AG08396 (cell line): ENCODE measurements around the gene SAG.
"Not testable (repeated sequence)": the region's sequence is repeated elsewhere in the genome, so short reads cannot be mapped to it uniquely, and the experiment has no call there.

Source experiments
- DNase-seq: peaks from one replicate; pipeline ENCODE4 v3.0.0; 2012; ENCODE audit warnings: low spot score, mixed read lengths

SAG gene

DNA sequence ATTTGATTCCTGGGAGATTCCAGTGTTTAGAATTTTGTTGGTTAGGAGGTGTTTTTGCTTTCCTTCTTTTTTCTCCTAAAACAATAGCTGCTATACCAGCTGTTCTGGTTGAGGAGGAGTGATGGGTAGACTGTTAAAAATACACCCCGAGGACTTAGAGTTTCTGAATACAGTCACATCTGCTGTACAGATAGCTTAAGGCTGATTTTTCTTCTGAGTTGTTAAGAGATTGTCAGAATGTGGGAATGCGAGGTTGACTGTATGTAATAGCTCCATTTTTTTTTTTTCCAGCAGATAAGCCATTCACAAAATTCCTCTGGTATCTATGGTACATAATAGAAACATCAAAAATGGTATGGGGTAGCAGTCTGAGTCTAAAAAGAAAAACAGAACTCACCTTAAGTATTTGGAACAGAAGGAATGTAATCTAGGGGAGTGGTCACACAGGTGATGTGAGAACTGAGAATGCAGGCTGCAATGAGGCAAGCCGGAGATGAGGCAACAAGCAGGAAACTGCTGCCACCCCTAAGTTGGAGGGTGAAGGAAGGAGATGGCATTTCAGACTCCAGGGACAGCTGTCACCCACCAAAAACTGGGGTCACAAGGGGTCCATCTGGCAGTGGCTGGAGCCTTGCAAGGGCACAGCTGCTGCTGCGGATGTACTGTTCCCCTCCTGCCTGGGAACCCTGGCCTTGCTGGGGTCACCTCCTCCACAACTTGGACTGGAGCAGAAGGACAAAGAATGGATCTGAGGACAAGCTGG is 49.1 kb downstream of the SAG start:
- DNase-seq, result no peak

- no peak for DNase-seq
Measured at GRCh38 chr2:233358335-233358734, 50.7 kb downstream of the SAG start.

- no peak for DNase-seq
Measured at GRCh38 chr2:233358947-233359346, 51.3 kb downstream of the SAG start.

DNA sequence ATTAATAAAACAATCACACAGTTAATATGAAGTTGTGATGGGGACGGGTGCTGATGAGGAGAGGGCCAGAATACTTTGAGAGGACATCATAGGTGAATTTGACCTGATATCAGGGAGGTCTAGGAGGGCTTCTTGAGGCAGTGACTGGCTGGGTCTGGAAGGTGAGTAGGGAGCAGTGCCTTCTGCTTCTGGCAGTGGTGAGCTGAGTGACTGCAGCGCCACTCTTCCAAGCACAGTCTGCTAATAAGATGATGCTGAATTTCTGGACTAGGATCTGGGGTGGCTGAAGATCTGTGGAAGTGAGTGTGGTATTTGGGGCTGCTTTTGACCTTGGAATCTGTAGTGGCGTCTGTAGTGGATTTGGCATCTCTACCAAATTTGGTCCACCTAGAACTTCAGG is 52.2 kb downstream of the SAG start:
- DNase-seq, result no peak

GRCh38 chr2:233360771-233361176 is 53.2 kb downstream of the SAG start:
- DNase-seq, result no peak

DNA sequence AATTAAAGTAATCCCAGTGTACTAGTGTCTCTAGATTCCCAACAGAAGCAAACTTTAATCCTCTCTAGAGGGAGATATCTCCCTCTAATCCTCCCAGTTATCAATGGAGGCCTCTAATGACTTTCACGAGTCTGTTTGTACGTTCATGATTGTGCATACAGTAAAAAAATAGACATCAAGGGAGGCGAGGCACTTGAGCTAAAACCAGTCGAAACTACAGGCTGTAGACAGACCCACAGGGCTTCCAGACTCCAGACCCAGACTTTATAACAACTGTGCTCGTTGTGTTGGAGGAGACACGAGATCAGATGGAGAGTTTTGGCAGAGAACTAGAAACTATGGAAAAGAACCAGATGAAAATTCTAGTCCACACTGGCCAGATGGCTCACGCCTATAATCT is 53.7 kb downstream of the SAG start:
- no peak for DNase-seq

- no peak for DNase-seq
Measured at GRCh38 chr2:233362742-233363141, 55.1 kb downstream of the SAG start.

DNA sequence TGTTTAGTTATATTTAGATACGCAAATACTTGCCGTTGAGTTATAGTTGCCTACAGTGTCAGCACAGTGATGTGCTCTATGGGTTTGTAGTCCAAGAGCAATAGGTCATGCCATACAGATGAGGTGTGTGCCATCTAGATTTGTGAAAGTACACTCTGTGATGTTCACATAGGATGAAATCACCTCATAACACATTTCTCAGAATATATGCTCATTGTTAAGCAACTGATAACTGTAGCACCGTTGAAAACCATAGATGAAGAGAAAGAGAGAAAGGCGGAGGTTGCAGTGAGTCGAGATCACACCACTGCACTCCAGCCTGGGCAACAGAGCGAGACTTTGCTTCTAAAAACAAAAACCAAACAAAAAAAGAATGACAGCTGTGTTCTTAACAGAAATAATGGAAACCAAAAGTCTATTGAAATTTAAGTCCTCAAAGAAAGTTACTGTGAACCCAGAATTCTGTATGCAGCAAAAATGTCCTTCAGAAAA is 56.2 kb downstream of the SAG start:
- DNase-seq, result no peak

DNA sequence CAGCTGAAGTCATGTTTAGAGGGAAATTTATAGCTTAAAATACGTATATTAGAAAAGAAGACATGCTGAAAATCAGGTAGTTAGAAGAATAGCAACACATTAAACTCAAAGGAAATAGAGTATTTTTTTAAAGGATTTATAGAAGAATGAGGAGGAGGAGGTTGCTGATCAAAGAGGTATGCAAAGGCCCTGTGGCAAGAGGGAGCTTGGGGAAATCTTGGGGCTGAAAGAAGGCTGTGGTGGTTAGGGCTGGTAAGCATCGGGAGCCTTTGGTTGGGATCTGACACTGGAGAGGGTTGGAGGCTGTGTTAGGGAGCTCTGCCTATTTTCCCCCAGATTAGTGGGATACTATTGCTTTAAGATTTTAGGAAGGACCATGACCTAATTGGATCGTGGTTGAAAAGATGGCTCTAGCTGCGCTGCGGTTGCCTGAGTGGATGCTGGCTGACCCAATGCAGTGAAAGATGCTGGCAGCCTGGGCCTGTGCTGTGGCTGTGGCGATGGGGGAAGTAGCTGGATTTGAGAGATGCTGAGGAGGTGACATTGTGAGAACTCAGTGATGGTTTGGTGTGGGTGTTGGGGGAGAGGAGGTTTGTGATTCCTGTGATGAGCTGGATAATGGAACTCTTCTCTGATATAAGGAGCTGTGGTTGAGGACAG is 58.4 kb downstream of the SAG start:
- no peak for DNase-seq

DNA sequence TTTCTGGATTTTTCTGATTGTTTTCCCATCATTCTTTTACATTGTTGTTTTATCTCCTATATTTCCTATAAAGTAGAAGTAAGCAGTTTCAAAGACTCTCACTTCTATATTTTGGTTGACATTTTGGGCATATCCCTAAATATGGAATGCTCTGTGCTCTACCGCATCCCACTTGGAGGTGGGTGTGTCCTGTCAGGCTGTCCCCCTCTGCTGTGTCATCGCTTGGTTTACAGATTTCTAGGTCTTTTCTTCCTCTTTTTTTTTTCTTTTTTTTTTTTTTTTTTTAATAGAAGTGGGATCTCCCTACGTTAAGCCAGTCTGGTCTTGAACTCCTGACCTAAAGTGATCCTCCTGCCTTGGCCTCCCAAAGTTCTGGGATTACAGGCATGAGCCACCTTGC is 60.0 kb downstream of the SAG start:
- DNase-seq, result no peak

- no peak for DNase-seq
Measured at GRCh38 chr2:233368756-233369155, 61.1 kb downstream of the SAG start.

DNA sequence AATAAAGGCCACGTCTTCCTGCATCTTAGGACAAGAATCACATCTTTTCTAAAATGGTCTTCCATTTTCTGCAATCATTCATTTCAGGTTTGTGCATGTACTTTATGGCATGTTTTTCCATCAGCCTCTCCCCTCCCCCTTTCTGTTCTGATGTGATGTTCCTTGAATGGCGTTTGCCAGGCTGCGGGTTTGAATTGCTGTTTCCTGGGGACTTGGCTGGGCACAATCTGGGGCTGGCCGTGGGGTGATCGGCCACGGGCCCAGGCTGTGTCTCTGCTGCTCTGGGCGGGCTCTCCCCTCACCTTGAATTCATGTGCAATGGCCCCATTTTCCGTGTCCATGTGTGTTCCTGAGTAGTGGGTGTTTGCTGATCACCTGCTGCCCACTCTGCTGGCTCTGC is 61.8 kb downstream of the SAG start:
- no peak for DNase-seq

DNA sequence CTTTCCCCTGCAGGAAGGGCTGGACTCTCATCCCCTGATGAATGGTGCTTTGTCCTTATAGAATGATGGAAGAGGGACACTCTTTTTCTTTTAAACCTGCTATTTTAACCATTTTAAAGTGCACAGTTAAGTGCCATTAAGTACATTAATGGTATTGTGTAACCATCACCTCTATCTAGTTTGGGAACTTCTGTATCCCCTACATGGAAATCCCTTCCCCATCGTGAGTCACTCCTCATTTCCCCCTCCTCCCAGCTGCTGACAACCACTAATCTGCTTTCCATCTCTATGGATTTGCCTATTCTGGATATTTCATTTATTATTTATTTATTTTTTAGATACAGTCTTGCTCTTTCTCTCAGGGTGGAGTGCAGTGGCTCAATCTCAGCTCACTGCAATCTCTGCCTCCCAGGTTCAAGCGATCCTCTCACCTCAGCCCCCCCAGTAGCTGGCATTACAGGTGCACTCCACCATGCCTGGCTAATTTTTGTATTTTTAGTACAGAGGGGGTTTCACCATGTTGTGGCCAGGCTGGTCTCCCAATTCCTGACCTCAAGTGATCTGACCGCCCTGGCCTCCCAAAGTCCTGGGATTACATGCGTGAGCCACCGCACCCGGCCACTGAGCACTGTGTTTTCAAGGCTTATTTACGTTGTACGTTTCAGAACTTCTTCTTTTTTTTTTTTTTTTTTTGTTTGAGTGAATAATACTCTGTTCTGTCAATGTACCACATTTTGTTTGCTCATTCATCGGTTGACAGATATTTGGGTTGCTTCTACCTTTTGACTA is 62.5 kb downstream of the SAG start:
- DNase-seq, result no peak

GRCh38 chr2:233371641-233372040 is 64.0 kb downstream of the SAG start:
- DNase-seq, result no peak

- no peak for DNase-seq
Measured at GRCh38 chr2:233372855-233373254, 65.2 kb downstream of the SAG start.

DNA sequence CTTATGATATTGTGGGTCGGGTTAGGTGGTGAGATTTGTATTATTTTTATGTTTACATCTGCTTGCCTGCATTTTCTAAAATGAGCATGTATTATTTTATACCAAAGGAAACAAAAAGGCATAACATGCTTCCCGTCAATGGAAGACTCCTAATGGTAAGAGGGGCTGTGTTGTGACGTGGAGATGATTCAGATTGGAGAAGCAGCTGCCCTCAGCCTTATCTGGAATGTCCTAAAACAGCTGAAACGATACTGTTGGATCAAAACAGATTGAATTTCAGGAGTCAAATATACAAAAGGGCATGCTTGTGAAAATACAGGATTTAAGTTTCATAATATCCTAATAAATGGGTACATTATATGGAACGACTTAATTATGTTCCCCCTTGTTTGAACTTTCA is 65.7 kb downstream of the SAG start:
- no peak for DNase-seq

- DNase-seq, result not testable (repeated sequence)
Measured at GRCh38 chr2:233374776-233375175, 67.2 kb downstream of the SAG start.

GRCh38 chr2:233375490-233376314 is 68.1 kb downstream of the SAG start:
- no peak for DNase-seq

GRCh38 chr2:233379034-233379433 is 71.4 kb downstream of the SAG start:
- no peak for DNase-seq

- no peak for DNase-seq
Measured at GRCh38 chr2:233379441-233379840, 71.8 kb downstream of the SAG start.

DNA sequence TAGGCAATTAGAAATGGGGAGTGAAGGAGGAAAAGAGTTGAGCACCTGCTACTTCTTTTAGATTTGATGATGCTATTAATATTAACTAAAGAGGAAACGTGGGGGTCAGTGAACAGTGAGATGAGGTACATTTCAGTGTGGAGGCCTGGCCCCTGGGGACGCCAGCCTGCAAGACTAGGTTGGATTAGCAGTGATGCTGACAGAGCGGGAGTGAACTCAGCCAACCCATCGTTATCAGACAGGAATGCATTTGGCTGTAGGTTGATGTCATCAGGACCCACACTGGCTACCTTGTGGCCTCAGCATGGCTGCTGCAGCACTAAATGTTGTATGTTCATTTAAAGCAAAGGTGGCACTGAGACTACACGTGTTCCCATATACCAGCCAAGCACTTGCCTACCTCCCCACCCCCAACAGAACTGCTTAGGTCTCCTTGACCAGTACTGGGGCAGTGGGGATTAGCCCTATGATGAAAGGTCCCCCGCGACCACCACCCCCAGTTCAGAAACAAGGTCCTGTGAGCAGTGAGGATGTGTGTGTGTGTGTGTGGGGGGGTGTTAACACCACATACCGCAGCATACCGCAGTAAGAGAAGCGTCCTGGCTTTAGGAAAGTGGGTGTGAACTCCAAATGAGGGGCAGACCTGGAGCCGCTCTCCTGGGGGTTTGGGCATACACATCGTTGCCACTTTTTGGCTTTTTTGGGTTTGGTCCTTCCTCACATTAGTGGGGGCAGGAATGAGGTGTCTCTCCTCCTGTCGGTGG is 72.7 kb downstream of the SAG start:
- peak; percentile 42 for DNase-seq
